Neutrophil (primary cell): Measurements from ENCODE around the gene S100A13.
A peak's percentile ranks its signal among the peaks of the same experiment; 100 is the strongest.

Experiments used
- H3K27ac ChIP-seq: fragments of 200-600 bp; sonication (generic); 2 replicates; pipeline ENCODE4 v1.5.1; 2016; ENCODE audit warnings: mild to moderate bottlenecking, moderate library complexity
- H3K27me3 ChIP-seq: fragments of 200-600 bp; sonication (generic); 2 replicates; pipeline ENCODE4 v1.6.0; 2016; ENCODE audit warnings: mild to moderate bottlenecking
- H3K36me3 ChIP-seq: fragments of 200-600 bp; sonication (generic); 2 replicates; pipeline ENCODE4 v1.5.1; 2017
- H3K4me1 ChIP-seq, 2 experiments: fragments of 200-600 bp in 1 of 2; sonication (generic) in 1 of 2; 1 replicate in 1 of 2; 2 replicates in 1 of 2; pipeline versions ENCODE4 v1.5.1 to v1.6.1; 2013 to 2016; ENCODE audit warnings: low read depth in 1 of 2, low read length in 1 of 2, mild to moderate bottlenecking in 1 of 2, moderate library complexity in 1 of 2; ENCODE audit not compliant: control insufficient read depth in 1 of 2, insufficient read depth in 1 of 2
- H3K4me3 ChIP-seq, 2 experiments: fragments of 200-600 bp in 1 of 2; sonication (generic) in 1 of 2; 1 replicate in 1 of 2; 2 replicates in 1 of 2; pipeline ENCODE4 v1.5.1; 2013 to 2016; ENCODE audit warnings: low read depth in 1 of 2, low read length in 1 of 2, mild to moderate bottlenecking in 1 of 2, moderate library complexity in 1 of 2
- H3K9me3 ChIP-seq: fragments of 200-600 bp; sonication (generic); 2 replicates; pipeline ENCODE4 v1.5.1; 2016
- TF ChIP-seq, protein P1 (sequence below): fragments of 200-600 bp; sonication (generic); IDR thresholded peaks from 2 replicates; pipeline ENCODE4 v1.5.1; 2016; ENCODE audit warnings: antibody characterized with exemption

The S100A13 gene

DNA sequence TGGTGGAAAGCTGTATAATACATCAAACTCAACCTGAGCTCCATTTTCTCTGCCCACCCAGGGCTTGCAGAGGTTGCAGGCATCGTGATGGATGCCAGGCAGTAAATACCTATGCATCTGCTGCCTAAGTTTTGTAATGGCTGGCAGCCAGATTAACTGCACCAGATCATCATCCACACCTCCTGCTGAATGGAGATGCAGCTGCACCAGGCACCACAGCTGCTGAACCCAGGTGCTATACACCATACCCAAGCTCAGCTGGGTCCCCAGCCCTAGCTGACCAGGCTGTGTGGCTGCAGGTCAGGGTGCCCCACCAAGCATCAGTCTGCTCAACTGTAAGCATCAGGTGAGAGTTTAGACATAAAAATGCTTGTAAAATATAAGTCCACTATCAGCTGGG lies 24.5 kb upstream of the S100A13 start:
- Histone ChIP-seq H3K36me3 (no peaks in the 10 kb centered on the region), H3K27me3 (no peaks in the 10 kb centered on the region), H3K4me3 (no peak overlapping the region), H3K4me1 (peaks cover 17 to 19% of the 10 kb centered on the region in 2 experiments), H3K27ac (no peak overlapping the region), H3K9me3 (no peaks in the 10 kb centered on the region)
- TF ChIP-seq, protein P1, sequence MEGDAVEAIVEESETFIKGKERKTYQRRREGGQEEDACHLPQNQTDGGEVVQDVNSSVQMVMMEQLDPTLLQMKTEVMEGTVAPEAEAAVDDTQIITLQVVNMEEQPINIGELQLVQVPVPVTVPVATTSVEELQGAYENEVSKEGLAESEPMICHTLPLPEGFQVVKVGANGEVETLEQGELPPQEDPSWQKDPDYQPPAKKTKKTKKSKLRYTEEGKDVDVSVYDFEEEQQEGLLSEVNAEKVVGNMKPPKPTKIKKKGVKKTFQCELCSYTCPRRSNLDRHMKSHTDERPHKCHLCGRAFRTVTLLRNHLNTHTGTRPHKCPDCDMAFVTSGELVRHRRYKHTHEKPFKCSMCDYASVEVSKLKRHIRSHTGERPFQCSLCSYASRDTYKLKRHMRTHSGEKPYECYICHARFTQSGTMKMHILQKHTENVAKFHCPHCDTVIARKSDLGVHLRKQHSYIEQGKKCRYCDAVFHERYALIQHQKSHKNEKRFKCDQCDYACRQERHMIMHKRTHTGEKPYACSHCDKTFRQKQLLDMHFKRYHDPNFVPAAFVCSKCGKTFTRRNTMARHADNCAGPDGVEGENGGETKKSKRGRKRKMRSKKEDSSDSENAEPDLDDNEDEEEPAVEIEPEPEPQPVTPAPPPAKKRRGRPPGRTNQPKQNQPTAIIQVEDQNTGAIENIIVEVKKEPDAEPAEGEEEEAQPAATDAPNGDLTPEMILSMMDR = no peak

DNA sequence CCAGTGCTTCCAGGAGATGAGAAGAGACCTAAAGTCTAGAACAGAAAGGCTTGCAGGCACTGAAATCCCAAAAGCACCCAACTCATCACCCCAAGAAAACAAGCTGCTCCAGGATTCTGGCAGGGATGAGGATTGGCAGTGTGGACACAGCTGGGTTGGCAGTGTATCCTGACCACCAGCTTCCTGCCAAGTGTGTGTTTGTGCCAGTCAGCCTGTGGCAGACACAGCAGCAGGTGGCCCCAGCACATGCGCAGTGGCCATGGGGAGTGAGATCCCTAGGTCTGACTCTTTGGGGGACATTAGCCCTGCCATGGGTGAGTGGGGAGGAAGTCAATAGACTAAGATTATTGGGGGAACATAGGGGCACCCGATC lies 22.5 kb upstream of the S100A13 start:
- Histone ChIP-seq H3K27me3 (no peaks in the 10 kb centered on the region), H3K27ac (no peak overlapping the region), H3K36me3 (peaks cover 12% of the 10 kb centered on the region), H3K9me3 (no peaks in the 10 kb centered on the region), H3K4me3 (no peak overlapping the region), H3K4me1 (peaks cover 24 to 27% of the 10 kb centered on the region in 2 experiments)
- TF ChIP-seq, protein P1 = no peak

DNA sequence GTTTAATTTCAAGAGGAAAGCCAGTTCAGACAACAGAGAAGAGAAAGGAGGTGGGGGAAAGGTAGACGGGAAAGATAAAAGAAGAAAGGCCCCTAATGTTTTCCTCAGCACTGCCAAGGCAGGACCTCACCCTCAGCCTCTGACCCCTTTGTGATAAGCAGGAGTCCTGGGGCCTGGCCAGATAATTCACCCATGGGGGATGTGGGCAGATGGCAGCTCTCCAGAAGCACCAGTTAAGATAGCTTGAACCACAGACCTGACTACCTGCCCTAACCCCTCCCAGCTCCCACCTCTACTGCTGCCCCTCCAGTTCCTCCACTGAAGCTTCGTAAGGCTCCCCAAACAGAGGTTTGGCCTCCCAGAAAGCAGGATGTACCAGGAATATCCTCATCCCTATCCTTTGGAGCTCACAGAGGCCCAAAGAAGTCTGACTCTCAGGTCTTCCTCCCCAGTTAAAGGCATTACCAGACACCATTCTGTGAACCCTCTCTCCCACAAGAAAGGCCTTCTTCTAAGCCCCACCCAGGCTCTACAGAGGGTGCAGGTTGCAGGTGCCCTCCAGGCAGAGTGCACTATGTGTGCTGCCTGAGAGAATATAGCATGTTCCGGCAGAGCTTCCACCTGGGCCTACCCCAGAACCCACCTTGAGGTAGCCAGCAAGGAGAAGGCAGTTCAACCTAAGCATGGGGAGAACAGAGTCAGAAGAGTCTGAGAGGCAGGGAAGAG lies 22.0 kb upstream of the S100A13 start:
- H3K27ac ChIP-seq = no peak overlapping the region
- TF ChIP-seq, protein P1 = no peak
- no peaks in the 10 kb centered on the region for H3K27me3 ChIP-seq
- peaks cover 18% of the 10 kb centered on the region for H3K36me3 ChIP-seq
- peaks cover 24 to 27% of the 10 kb centered on the region in 2 experiments for H3K4me1 ChIP-seq
- H3K4me3 ChIP-seq = no peak overlapping the region
- no peaks in the 10 kb centered on the region for H3K9me3 ChIP-seq

DNA sequence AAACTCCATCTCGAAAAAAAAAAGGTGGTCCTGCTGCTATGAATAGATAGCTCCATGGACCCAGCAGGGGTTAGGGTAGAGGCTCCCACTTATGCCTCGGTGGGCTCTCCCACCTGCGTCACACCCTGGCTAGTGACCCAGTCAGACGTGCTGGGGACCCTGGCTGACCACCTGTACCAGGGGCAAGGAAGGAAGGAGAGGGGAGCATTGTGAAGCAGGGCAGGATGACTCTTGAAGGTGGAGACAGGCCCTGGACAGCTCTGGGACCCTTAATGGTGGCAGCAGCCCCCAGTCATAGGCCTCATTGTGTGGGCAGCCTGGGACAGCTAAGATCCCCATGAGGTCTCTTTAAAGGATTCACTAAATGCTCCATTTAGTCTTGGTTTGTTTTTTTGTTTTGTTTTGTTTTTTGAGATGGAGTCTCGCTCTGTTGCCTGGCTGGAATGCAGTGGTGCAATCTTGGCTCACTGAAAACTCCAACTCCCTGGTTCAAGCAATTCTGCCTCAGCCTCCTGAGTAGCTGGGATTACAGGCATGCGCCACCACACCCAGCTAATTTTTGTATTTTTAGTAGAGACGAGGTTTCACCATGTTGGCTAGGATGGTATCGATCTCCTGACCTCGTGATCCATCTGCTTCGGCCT lies 20.8 kb upstream of the S100A13 start:
- Histone ChIP-seq H3K4me1 (peaks cover 20 to 25% of the 10 kb centered on the region in 2 experiments), H3K27me3 (no peaks in the 10 kb centered on the region), H3K9me3 (no peaks in the 10 kb centered on the region), H3K36me3 (peaks cover 30% of the 10 kb centered on the region), H3K4me3 (no peak overlapping the region), H3K27ac (no peak overlapping the region)
- TF ChIP-seq, protein P1 = no peak

DNA sequence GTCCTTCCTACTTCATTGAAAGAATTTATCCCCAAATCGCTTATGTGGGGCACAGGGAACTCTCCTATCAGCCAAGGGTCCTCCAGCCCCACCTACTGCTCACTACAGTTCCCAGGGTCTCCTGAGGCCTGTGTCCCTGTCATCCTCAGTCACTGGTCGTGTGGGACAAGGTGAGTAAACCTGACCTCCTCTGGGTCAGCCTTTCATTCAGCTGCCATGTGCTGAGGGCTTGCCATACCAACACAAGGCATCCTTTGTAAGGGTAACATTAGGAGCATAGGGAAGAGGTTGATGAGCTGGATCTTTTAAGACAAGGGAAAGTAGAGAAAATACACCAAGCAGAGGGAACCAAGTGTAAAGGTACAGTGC lies 20.0 kb upstream of the S100A13 start:
- peaks cover 13 to 18% of the 10 kb centered on the region in 2 experiments for H3K4me1 ChIP-seq
- H3K9me3 ChIP-seq = no peaks in the 10 kb centered on the region
- H3K4me3 ChIP-seq = no peak overlapping the region
- H3K27me3 ChIP-seq = no peaks in the 10 kb centered on the region
- H3K27ac ChIP-seq = peak overlapping the region; percentile 62
- H3K36me3 ChIP-seq = peaks cover 37% of the 10 kb centered on the region
- TF ChIP-seq, protein P1 = no peak
